Transverse colon (tissue), 4 donors: Measurements from ENCODE around the gene TTLL4. TPM values are rescaled to one million over a fixed set of nuclear protein-coding genes. Genes with fewer than 3 reads are reported as not detected.
A peak's percentile ranks its signal among the peaks of the same experiment; 100 is the strongest.

Experiments
- DNase-seq: peaks from one replicate; pipeline ENCODE4 v3.0.0-alpha.2; 2019
- H3K27ac ChIP-seq, 4 donors: fragments of 200-600 bp; sonication (generic); 2 replicates each; pipeline ENCODE4 v1.5.1; 2016 to 2018; ENCODE audit warnings: inconsistent platforms in 4 of 4
- H3K27me3 ChIP-seq: fragments of 200-600 bp; sonication (generic); 2 replicates; pipeline ENCODE4 v1.5.1; 2017; ENCODE audit warnings: inconsistent platforms
- H3K36me3 ChIP-seq, 4 donors: fragments of 200-600 bp; sonication (generic); 2 replicates each; pipeline ENCODE4 v1.5.1; 2017 to 2019; ENCODE audit warnings: inconsistent platforms in 4 of 4
- H3K4me1 ChIP-seq, 4 donors: fragments of 200-600 bp; sonication (generic); 2 replicates each; pipeline ENCODE4 v1.5.1; 2017 to 2020; ENCODE audit warnings: inconsistent platforms in 4 of 4
- H3K4me3 ChIP-seq, 4 donors: fragments of 200-600 bp; sonication (generic); 1 replicate in 1 of 4; 2 replicates in 3 of 4; pipeline versions ENCODE4 v1.5.1 to v1.6.1; 2017 to 2019; ENCODE audit warnings: inconsistent platforms in 4 of 4
- H3K9me3 ChIP-seq, 2 donors: fragments of 200-600 bp; sonication (generic); 2 replicates each; pipeline ENCODE4 v1.5.1; 2017 to 2019; ENCODE audit warnings: inconsistent platforms in 2 of 2
- EP300 ChIP-seq: sonication (generic); formaldehyde crosslinking; IDR thresholded peaks from one replicate; pipeline ENCODE4 v1.6.1; 2017; ENCODE audit warnings: antibody characterized with exemption, low read depth
- POLR2A ChIP-seq: fragments of 450-650 bp; IDR thresholded peaks from one replicate; pipeline ENCODE4 v1.6.1; 2016; ENCODE audit warnings: antibody characterized with exemption, mild to moderate bottlenecking, moderate library complexity
- POLR2AphosphoS5 ChIP-seq, 3 donors: sonication (generic); formaldehyde crosslinking; IDR thresholded peaks; one replicate each; pipeline ENCODE4 v1.6.1; 2016; ENCODE audit warnings: antibody characterized with exemption in 3 of 3
- WGBS, 2 donors: methylation state at CpG; one replicate each; pipeline ENCODE4 v1.1.5; 2018; ENCODE audit warnings: low coverage in 1 of 2; 5-methylcytosine and 5-hydroxymethylcytosine counted together
- in situ Hi-C, 4 donors: fragments of 200-750 bp; cut with MboI; loops; one replicate each; pipeline versions ENCODE4 v1.15.0 to v1.15.1; 2017; ENCODE audit warnings: low sequenced_read_pairs in 3 of 4, low pct_ligation_motif_present in 1 of 4, low pct_unique_long_range_greater_than_20kb in 1 of 4
- intact Hi-C: fragments of 100-400 bp; cut with DNase I; formaldehyde crosslinking; loops from one replicate; pipeline ENCODE4 v1.15.1; 2023; ENCODE audit warnings: low total_unique reads
- total RNA-seq, 4 donors: library from RNA; depleted of rRNA; stranded (reverse); fragments of >200 nt; gene quantifications; one replicate each; pipeline ENCODE4 v1.1.0, GENCODE V29; 2016
- TF ChIP-seq, protein P1 (sequence below), 5 experiments: fragments of 200-600 bp in 3 of 5; fragments of 450-650 bp in 2 of 5; sonication (generic) in 3 of 5; IDR thresholded peaks; 1 replicate in 2 of 5; 2 replicates in 3 of 5; pipeline ENCODE4 v1.5.1; 2016 to 2017; ENCODE audit warnings: antibody characterized with exemption in 5 of 5, inconsistent platforms in 3 of 5, mild to moderate bottlenecking in 2 of 5, moderate library complexity in 1 of 5

Gene TTLL4
- total RNA-seq, 4 donors from 2014 or later: 6.0 to 26.0 (median 15.9) TPM

- H3K36me3 ChIP-seq: no peaks in the 10 kb centered on the region
- H3K9me3 ChIP-seq: no peaks in the 10 kb centered on the region
- intact Hi-C loops: no loop called here
- H3K27me3 ChIP-seq: no peaks in the 10 kb centered on the region
- 57 to 63% methylated on average over 2 to 3 of the region's 3 CpGs for WGBS, 2 donors
- TF ChIP-seq POLR2A: no peak
- no peak for TF ChIP-seq POLR2AphosphoS5 (IDR thresholded peaks at IDR 0.05)
- no peak for TF ChIP-seq EP300
- TF ChIP-seq, protein P1, sequence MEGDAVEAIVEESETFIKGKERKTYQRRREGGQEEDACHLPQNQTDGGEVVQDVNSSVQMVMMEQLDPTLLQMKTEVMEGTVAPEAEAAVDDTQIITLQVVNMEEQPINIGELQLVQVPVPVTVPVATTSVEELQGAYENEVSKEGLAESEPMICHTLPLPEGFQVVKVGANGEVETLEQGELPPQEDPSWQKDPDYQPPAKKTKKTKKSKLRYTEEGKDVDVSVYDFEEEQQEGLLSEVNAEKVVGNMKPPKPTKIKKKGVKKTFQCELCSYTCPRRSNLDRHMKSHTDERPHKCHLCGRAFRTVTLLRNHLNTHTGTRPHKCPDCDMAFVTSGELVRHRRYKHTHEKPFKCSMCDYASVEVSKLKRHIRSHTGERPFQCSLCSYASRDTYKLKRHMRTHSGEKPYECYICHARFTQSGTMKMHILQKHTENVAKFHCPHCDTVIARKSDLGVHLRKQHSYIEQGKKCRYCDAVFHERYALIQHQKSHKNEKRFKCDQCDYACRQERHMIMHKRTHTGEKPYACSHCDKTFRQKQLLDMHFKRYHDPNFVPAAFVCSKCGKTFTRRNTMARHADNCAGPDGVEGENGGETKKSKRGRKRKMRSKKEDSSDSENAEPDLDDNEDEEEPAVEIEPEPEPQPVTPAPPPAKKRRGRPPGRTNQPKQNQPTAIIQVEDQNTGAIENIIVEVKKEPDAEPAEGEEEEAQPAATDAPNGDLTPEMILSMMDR (IDR thresholded peaks at IDR 0.05): no peak
- in situ Hi-C loops: loop anchor here in 1 of 4 donors (25.0 kb wide), 1 partner anchor 120 kb away; the partner anchor contains the start of gene PRKAG3
- no peak overlapping the region for H3K4me3 ChIP-seq
- H3K27ac ChIP-seq: peak overlapping the region; percentile 24 to 62 (median 55)
- DNase-seq: no peak
- H3K4me1 ChIP-seq: peaks cover 0 to 19% (median 7%) of the 10 kb centered on the region in 4 donors
Observed at GRCh38 chr2:218717262-218717661, 6.6 kb downstream of the TTLL4 start.

DNA sequence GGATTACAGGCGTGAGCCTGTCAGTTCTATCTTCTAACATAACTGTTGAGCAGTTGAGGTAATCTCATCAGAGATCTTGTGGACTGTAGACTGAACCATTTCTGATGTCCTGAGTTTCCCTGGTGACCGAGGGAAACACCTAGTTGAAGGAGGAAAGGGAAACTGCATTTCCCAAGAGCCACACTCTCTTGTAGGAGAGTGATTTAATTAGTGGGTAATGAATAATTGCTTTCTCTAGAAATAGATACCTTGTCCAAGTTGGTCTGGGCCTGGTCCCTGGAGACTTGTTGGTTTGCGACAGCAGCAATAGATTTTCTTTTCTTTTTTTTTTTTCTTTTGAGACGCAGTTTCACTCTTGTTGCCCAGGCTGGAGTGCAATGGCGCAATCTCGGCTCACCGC is 7.4 kb downstream of the TTLL4 start:
- intact Hi-C loops: no loop called here
- Histone ChIP-seq H3K27me3 (no peaks in the 10 kb centered on the region), H3K9me3 (no peaks in the 10 kb centered on the region), H3K4me3 (no peak overlapping the region), H3K27ac (peak overlapping the region in 1 of 4 donors; percentile 57), H3K4me1 (peaks cover 0 to 15% (median 7%) of the 10 kb centered on the region in 4 donors), H3K36me3 (no peaks in the 10 kb centered on the region)
- 92 to 93% methylated on average over 3 to 7 of the region's 7 CpGs for WGBS, 2 donors
- no peak for DNase-seq
- in situ Hi-C loops: loop anchor here in 1 of 4 donors (25.0 kb wide), 1 partner anchor 119 kb away; the partner anchor contains the start of gene PRKAG3
- TF ChIP-seq POLR2AphosphoS5 (IDR thresholded peaks at IDR 0.05) (no peak), EP300 (no peak), POLR2A (no peak)
- TF ChIP-seq, protein P1 (IDR thresholded peaks at IDR 0.05): no peak

DNA sequence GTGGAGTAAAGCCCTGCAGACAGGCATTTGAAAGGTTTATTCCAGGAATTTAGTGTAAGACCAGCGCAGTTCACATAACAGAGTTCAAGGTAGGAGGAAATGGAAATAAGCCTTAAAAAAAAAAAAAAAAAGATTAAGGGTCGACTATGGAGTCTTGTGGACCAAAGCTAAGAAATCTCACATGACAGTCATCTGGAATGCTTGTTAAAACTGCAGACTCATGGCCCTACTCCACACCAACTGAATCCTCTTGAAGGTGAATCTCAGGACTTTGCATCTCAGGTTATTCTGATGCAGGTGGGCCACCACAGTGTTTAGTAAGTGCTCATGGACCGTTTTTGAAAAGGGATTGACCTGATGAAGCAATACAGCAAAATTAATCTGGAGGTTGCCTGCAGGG is 8.8 kb downstream of the TTLL4 start:
- in situ Hi-C loops (loop anchor here in 1 of 4 donors (25.0 kb wide), 1 partner anchor 118 kb away; the partner anchor contains the start of gene PRKAG3), intact Hi-C loops (no loop called here)
- DNase-seq: no peak
- Histone ChIP-seq H3K36me3 (no peaks in the 10 kb centered on the region), H3K4me1 (peaks cover 0 to 15% (median 7%) of the 10 kb centered on the region in 4 donors), H3K4me3 (no peak overlapping the region), H3K27me3 (no peaks in the 10 kb centered on the region), H3K9me3 (no peaks in the 10 kb centered on the region), H3K27ac (no peak overlapping the region)
- TF ChIP-seq EP300 (no peak), POLR2A (no peak), POLR2AphosphoS5 (IDR thresholded peaks at IDR 0.05) (no peak)
- TF ChIP-seq, protein P1 (IDR thresholded peaks at IDR 0.05): no peak
- 71 to 80% methylated on average over 3 of the region's 3 CpGs for WGBS, 2 donors

GRCh38 chr2:218720048-218721041 is 9.7 kb downstream of the TTLL4 start:
- WGBS, 2 donors: 94 to 95% methylated on average over 19 of the region's 19 CpGs
- H3K9me3 ChIP-seq: no peaks in the 10 kb centered on the region
- intact Hi-C loops: loop anchor here (10.0 kb wide), 1 partner anchor 104 kb away; no protein-coding TSS in a partner anchor
- H3K4me3 ChIP-seq: no peak overlapping the region
- no peaks in the 10 kb centered on the region for H3K27me3 ChIP-seq
- H3K36me3 ChIP-seq: no peaks in the 10 kb centered on the region
- H3K4me1 ChIP-seq: peaks cover 0 to 15% (median 7%) of the 10 kb centered on the region in 4 donors
- TF ChIP-seq POLR2AphosphoS5 (IDR thresholded peaks at IDR 0.05) (no peak), POLR2A (no peak), EP300 (no peak)
- TF ChIP-seq, protein P1 (IDR thresholded peaks at IDR 0.05): no peak
- no peak for DNase-seq
- in situ Hi-C loops: loop anchor here in 2 of 4 donors (10.0 to 25.0 kb wide), 2 partner anchors 114 to 117 kb away; partner anchors contain the start of gene PRKAG3 (in 2 of the 2)
- H3K27ac ChIP-seq: no peak overlapping the region
